H1 (cell line): ENCODE results near the gene PNCK. TPM values are rescaled to one million over a fixed set of nuclear protein-coding genes. Genes with fewer than 3 reads are reported as not detected.
"Not testable (repeated sequence)": the region's sequence is repeated elsewhere in the genome, so short reads cannot be mapped to it uniquely, and the experiment has no call there.

Experiments
- CTCF ChIA-PET: fragments of 300-600 bp; sonication (Branson Sonifier 250); formaldehyde crosslinking; loops from one replicate; lab custom pipeline; 2021; ENCODE audit not compliant: partially characterized antibody; lab: Charles Lee
- POLR2A ChIA-PET: fragments of 300-600 bp; sonication (Branson Sonifier 250); formaldehyde crosslinking; loops from one replicate; lab custom pipeline; 2021; ENCODE audit warnings: inconsistent platforms; ENCODE audit not compliant: partially characterized antibody; lab: Charles Lee
- DNase-seq, 2 experiments: peaks; one replicate each; pipeline versions ENCODE4 v3.0.0 to v3.0.0-alpha.2; 2010 to 2022; ENCODE audit warnings: low spot score in 2 of 2, low read depth in 1 of 2, mixed read lengths in 1 of 2
- FAIRE-seq: peaks from 2 replicates; lab custom pipeline; 2011; peaks lifted over from hg19 to GRCh38; lab: Jason Lieb, UNC
- H2AFZ ChIP-seq: 2 replicates; pipeline ENCODE4 v1.8.1; 2012; ENCODE audit warnings: low read length, inconsistent platforms
- H2AK5ac ChIP-seq: 2 replicates; pipeline ENCODE4 v1.6.1; 2013; ENCODE audit warnings: low read depth, low read length
- H2BK120ac ChIP-seq: replicated peaks from 2 replicates; pipeline ENCODE3; 2013; ENCODE audit warnings: low read depth, low read length, inconsistent platforms
- H2BK12ac ChIP-seq: 2 replicates; pipeline ENCODE4 v1.6.1; 2013; ENCODE audit warnings: low read depth, low read length
- H2BK15ac ChIP-seq: 2 replicates; pipeline ENCODE4 v1.6.1; 2013; ENCODE audit warnings: low read length
- H2BK20ac ChIP-seq: 2 replicates; pipeline ENCODE4 v1.6.1; 2013; ENCODE audit warnings: low read length
- H2BK5ac ChIP-seq: 2 replicates; pipeline ENCODE4 v1.6.1; 2013; ENCODE audit warnings: low read depth, low read length
- H3K14ac ChIP-seq: 2 replicates; pipeline ENCODE4 v1.6.1; 2013; ENCODE audit warnings: inconsistent platforms; ENCODE audit not compliant: insufficient read length
- H3K18ac ChIP-seq: 2 replicates; pipeline ENCODE4 v1.6.1; 2013; ENCODE audit warnings: low read length; ENCODE audit errors: extremely low read depth
- H3K23ac ChIP-seq: 2 replicates; pipeline ENCODE4 v1.6.1; 2013; ENCODE audit warnings: inconsistent platforms; ENCODE audit not compliant: insufficient read length
- H3K23me2 ChIP-seq: 2 replicates; pipeline ENCODE4 v1.6.1; 2013; ENCODE audit warnings: low read depth, low read length
- H3K27ac ChIP-seq: 2 replicates; pipeline ENCODE4 v1.6.1; 2011; ENCODE audit warnings: low read depth, low read length, inconsistent platforms
- H3K27me3 ChIP-seq, 4 experiments: replicated peaks in 1 of 4; 1 replicate in 1 of 4; 2 replicates in 3 of 4; pipeline versions ENCODE4 v1.6.1 to v1.8.1; 2011 to 2013; ENCODE audit warnings: low read length in 3 of 4, mild to moderate bottlenecking in 3 of 4, inconsistent platforms in 2 of 4, mixed read lengths in 2 of 4, moderate library complexity in 1 of 4; ENCODE audit not compliant: control insufficient read depth in 3 of 4, insufficient read depth in 3 of 4; ENCODE audit errors: extremely low read depth in 1 of 4
- H3K36me3 ChIP-seq, 4 experiments: 2 replicates each; pipeline versions ENCODE4 v1.6.1 to v1.8.1; 2011 to 2013; ENCODE audit warnings: mild to moderate bottlenecking in 4 of 4, low read length in 3 of 4, moderate library complexity in 2 of 4, control low read depth in 1 of 4, inconsistent platforms in 1 of 4; ENCODE audit not compliant: insufficient read depth in 4 of 4, control insufficient read depth in 2 of 4
- H3K4ac ChIP-seq: replicated peaks from 2 replicates; pipeline ENCODE3; 2013; ENCODE audit warnings: low read length, low read depth, mixed read lengths, inconsistent platforms; ENCODE audit not compliant: insufficient read length
- H3K4me1 ChIP-seq, 4 experiments: replicated peaks in 1 of 4; 1 replicate in 1 of 4; 2 replicates in 3 of 4; pipeline versions ENCODE4 v1.6.1 to v1.8.1; 2011 to 2013; ENCODE audit warnings: low read length in 3 of 4, inconsistent platforms in 2 of 4, mixed read lengths in 1 of 4; ENCODE audit not compliant: insufficient read depth in 4 of 4, control insufficient read depth in 3 of 4
- H3K4me2 ChIP-seq, 2 experiments: 2 replicates each; pipeline versions ENCODE4 v1.6.1 to v1.8.1; 2011 to 2013; ENCODE audit warnings: low read depth in 2 of 2, low read length in 2 of 2, control low read depth in 1 of 2, inconsistent platforms in 1 of 2, mild to moderate bottlenecking in 1 of 2; ENCODE audit not compliant: insufficient read depth in 1 of 2
- H3K4me3 ChIP-seq, 4 experiments: fragments of 200-600, 300-600 bp in 1 of 4; sonication (generic), shearing (Covaris generic), sonication (Bioruptor Twin) in 1 of 4; 2 replicates each; pipeline versions ENCODE4 v1.5.1 to v1.8.1; 2011 to 2016; ENCODE audit warnings: low read length in 4 of 4, low read depth in 3 of 4, control low read depth in 2 of 4, inconsistent platforms in 2 of 4, mild to moderate bottlenecking in 2 of 4, mixed read lengths in 1 of 4, moderate library complexity in 1 of 4; ENCODE audit not compliant: insufficient read depth in 2 of 4; ENCODE audit errors: extremely low read depth in 1 of 4
- H3K56ac ChIP-seq: replicated peaks from 2 replicates; pipeline ENCODE3; 2013; ENCODE audit warnings: low read depth, mild to moderate bottlenecking, mixed read lengths, low read length, inconsistent platforms; ENCODE audit not compliant: insufficient read length
- H3K79me1 ChIP-seq: 2 replicates; pipeline ENCODE4 v1.6.1; 2013; ENCODE audit warnings: low read depth, low read length, control low read depth
- H3K79me2 ChIP-seq, 2 experiments: 2 replicates each; pipeline versions ENCODE4 v1.6.1 to v1.8.1; 2012 to 2013; ENCODE audit warnings: low read length in 2 of 2, mild to moderate bottlenecking in 2 of 2, inconsistent platforms in 1 of 2; ENCODE audit not compliant: insufficient read depth in 2 of 2, control insufficient read depth in 1 of 2
- H3K9ac ChIP-seq, 4 experiments: replicated peaks in 1 of 4; 1 replicate in 1 of 4; 2 replicates in 3 of 4; pipeline versions ENCODE4 v1.6.1 to v1.8.1; 2011 to 2013; ENCODE audit warnings: low read depth in 3 of 4, low read length in 3 of 4, control low read depth in 2 of 4, mild to moderate bottlenecking in 2 of 4, moderate library complexity in 2 of 4, inconsistent platforms in 1 of 4; ENCODE audit errors: extremely low read depth in 1 of 4
- H3K9me3 ChIP-seq, 2 experiments: 2 replicates each; pipeline versions ENCODE4 v1.6.1 to v1.8.1; 2012 to 2013; ENCODE audit warnings: mild to moderate bottlenecking in 2 of 2, moderate library complexity in 2 of 2, control low read depth in 1 of 2, inconsistent platforms in 1 of 2, low read depth in 1 of 2, low read length in 1 of 2, mixed read lengths in 1 of 2; ENCODE audit not compliant: insufficient read depth in 2 of 2
- H4K20me1 ChIP-seq, 2 experiments: replicated peaks in 1 of 2; 2 replicates each; pipeline versions ENCODE3 to v1.8.1; 2011 to 2013; ENCODE audit warnings: inconsistent platforms in 2 of 2, low read length in 2 of 2, mild to moderate bottlenecking in 1 of 2; ENCODE audit not compliant: insufficient read depth in 2 of 2, control insufficient read depth in 1 of 2
- H4K5ac ChIP-seq: 2 replicates; pipeline ENCODE4 v1.6.1; 2013; ENCODE audit warnings: low read length, low read depth, mixed read lengths, inconsistent platforms; ENCODE audit not compliant: insufficient read length
- H4K8ac ChIP-seq: 2 replicates; pipeline ENCODE4 v1.8.0; 2013; ENCODE audit warnings: mild to moderate bottlenecking, moderate library complexity, low read length, inconsistent platforms; ENCODE audit not compliant: insufficient read depth; ENCODE audit errors: extremely low read depth
- H4K91ac ChIP-seq: replicated peaks from 2 replicates; pipeline ENCODE3; 2013; ENCODE audit warnings: low read length, mixed read lengths, inconsistent platforms; ENCODE audit not compliant: insufficient read length
- WGBS, 2 experiments: shearing (Covaris generic) in 1 of 2; methylation state at CpG; one replicate each; pipeline versions ENCODE4 v1.1.6 to v1.1.7; 2013 to 2015; ENCODE audit warnings: low lambda C conversion rate in 2 of 2, mixed read lengths in 2 of 2, inconsistent platforms in 1 of 2, low coverage in 1 of 2, missing lambda C conversion rate in 1 of 2; ENCODE audit not compliant: insufficient replicate concordance in 2 of 2, insufficient coverage in 1 of 2, insufficient read length in 1 of 2; ENCODE audit errors: extremely low coverage in 1 of 2, missing lambda C conversion rate in 1 of 2; 5-methylcytosine and 5-hydroxymethylcytosine counted together
- polyA plus RNA-seq, 7 experiments: library from polyadenylated mRNA; depleted of rRNA in 3 of 7; stranded (reverse) in 5 of 7; unstranded in 2 of 7; fragments of >200 nt in 5 of 7; fragments of 200-250 nt in 2 of 7; gene quantifications; 1 replicate in 5 of 7; 2 replicates in 1 of 7; 4 replicates in 1 of 7; pipeline versions ENCODE4 v1.2.1 to v1.2.3, GENCODE V29; 2011 to 2013; ENCODE audit warnings: missing spikeins in 2 of 7, mixed read lengths in 2 of 7
- total RNA-seq: library from RNA; stranded (reverse); fragmentation: NEBNext Ultra II Directional; extraction: Animal tissue kit (Norgen Biotek cat#: 25700); gene quantifications from 2 replicates; pipeline ENCODE4 v1.2.1, GENCODE V29; 2021

PNCK gene
- total and polyA plus RNA-seq, 2 of the 8 experiments (the other 6 are each of a cell fraction or from before 2014, with no cell fraction given): 6.2 to 6.3 TPM

GRCh38 chrX:153696538-153696937, 22.9 kb upstream of the PNCK start:
- H3K36me3 ChIP-seq: peaks cover 0 to 30% (median 13%) of the 10 kb centered on the region in 4 experiments; a peak in 6 of 8 replicates
- not testable (repeated sequence) for H3K4me2 ChIP-seq, H3K4ac ChIP-seq, H4K5ac ChIP-seq, H3K14ac ChIP-seq, DNase-seq, H3K9me3 ChIP-seq, H2BK15ac ChIP-seq, H3K4me3 ChIP-seq, H3K79me2 ChIP-seq, H2BK120ac ChIP-seq, FAIRE-seq, H3K4me1 ChIP-seq, H2BK20ac ChIP-seq, H3K56ac ChIP-seq, H3K27ac ChIP-seq, H3K27me3 ChIP-seq, H3K9ac ChIP-seq, H3K23me2 ChIP-seq, H2AFZ ChIP-seq, H2BK12ac ChIP-seq, H4K8ac ChIP-seq, H4K91ac ChIP-seq, H3K18ac ChIP-seq, H3K79me1 ChIP-seq, H2BK5ac ChIP-seq, H3K23ac ChIP-seq, H4K20me1 ChIP-seq, H2AK5ac ChIP-seq
- POLR2A ChIA-PET: interaction anchor here (1.3 to 1.5 kb wide), 2 partner anchors 12 kb away, joined by 3 to 6 read pairs; no protein-coding TSS in a partner anchor
- 93% methylated on average over 2 of the region's 10 CpGs; no CpG with 5 or more reads in 1 of the 2 experiments for WGBS, 2 experiments
- CTCF ChIA-PET: interaction anchor here (2.3 kb wide), 1 partner anchor 9 kb away, joined by 10 read pairs; the partner anchor contains the start of gene SLC6A8
